Central memory CD8-positive, alpha-beta T cell (primary cell): ENCODE measurements around the gene MPC2.
A peak's percentile ranks its signal among the peaks of the same experiment; 100 is the strongest.
"Not testable (repeated sequence)": the region's sequence is repeated elsewhere in the genome, so short reads cannot be mapped to it uniquely, and the experiment has no call there.

Experiments used
- ATAC-seq: fragments of 150-1000 bp; cut with Tn5 transposase; replicated peaks from 2 replicates; pipeline ENCODE4 v1.10.0; 2022; ENCODE audit warnings: mild to moderate bottlenecking, moderate FRiP score, moderate number of reproducible peaks; ENCODE audit not compliant: poor library complexity, severe bottlenecking; ENCODE audit errors: extremely low read depth
- DNase-seq, 2 donors: peaks; one replicate each; pipeline ENCODE4 v3.0.0; 2021; ENCODE audit warnings: low spot score in 2 of 2
- H3K27ac Mint-ChIP-seq: one replicate; pipeline ENCODE4 v1.8.0; 2022; ENCODE audit warnings: low read depth, mild to moderate bottlenecking, moderate library complexity, mixed read lengths
- H3K27me3 Mint-ChIP-seq: one replicate; pipeline ENCODE4 v1.8.0; 2022; ENCODE audit warnings: mixed read lengths
- H3K36me3 Mint-ChIP-seq: one replicate; pipeline ENCODE4 v1.8.0; 2022; ENCODE audit warnings: mild to moderate bottlenecking, moderate library complexity, mixed read lengths; ENCODE audit not compliant: insufficient read depth
- H3K4me1 Mint-ChIP-seq: one replicate; pipeline ENCODE4 v1.8.0; 2022; ENCODE audit warnings: mixed read lengths
- H3K4me3 Mint-ChIP-seq: one replicate; pipeline ENCODE4 v1.8.0; 2022; ENCODE audit warnings: mild to moderate bottlenecking, moderate library complexity, mixed read lengths
- H3K9me3 Mint-ChIP-seq: one replicate; pipeline ENCODE4 v1.8.0; 2022; ENCODE audit warnings: mixed read lengths

Gene MPC2

GRCh38 chr1:167949785-167950184 lies 12.9 kb upstream of the MPC2 start:
- ATAC-seq (no peak), DNase-seq (no peak)
- Mint-ChIP-seq H3K36me3 (peaks cover 17% of the 10 kb centered on the region), H3K4me3 (no peak overlapping the region), H3K4me1 (peaks cover 36% of the 10 kb centered on the region), H3K27me3 (no peaks in the 10 kb centered on the region), H3K27ac (no peak overlapping the region), H3K9me3 (no peaks in the 10 kb centered on the region)

GRCh38 chr1:167947733-167948132 lies 10.9 kb upstream of the MPC2 start:
- no peak for ATAC-seq
- peaks cover 43% of the 10 kb centered on the region for H3K4me1 Mint-ChIP-seq
- H3K27ac Mint-ChIP-seq = no peak overlapping the region
- no peak overlapping the region for H3K4me3 Mint-ChIP-seq
- no peaks in the 10 kb centered on the region for H3K9me3 Mint-ChIP-seq
- no peak for DNase-seq
- H3K36me3 Mint-ChIP-seq = peaks cover 9% of the 10 kb centered on the region
- H3K27me3 Mint-ChIP-seq = no peaks in the 10 kb centered on the region

DNA sequence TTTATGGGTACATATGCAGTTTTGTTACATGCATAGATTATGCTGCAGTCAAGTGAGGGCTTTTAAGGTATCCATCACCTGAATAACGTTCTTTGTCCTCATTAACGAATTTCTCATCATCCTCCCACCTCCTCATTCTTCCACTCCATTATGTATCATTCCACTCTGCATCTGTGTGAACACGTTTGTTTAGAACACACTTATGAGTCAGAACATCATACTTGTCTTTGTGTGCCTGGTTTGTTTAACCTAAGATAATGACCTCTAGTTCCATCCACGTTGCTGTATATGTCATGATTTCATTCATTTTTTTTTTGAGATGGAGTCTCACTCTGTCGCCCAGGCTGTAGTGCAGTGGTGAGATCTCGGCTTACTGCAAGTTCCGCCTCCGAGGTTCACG lies 6.7 kb upstream of the MPC2 start:
- H3K27ac Mint-ChIP-seq = no peak overlapping the region
- DNase-seq = no peak
- H3K36me3 Mint-ChIP-seq = peaks cover 4% of the 10 kb centered on the region
- ATAC-seq = no peak
- no peaks in the 10 kb centered on the region for H3K9me3 Mint-ChIP-seq
- H3K27me3 Mint-ChIP-seq = no peaks in the 10 kb centered on the region
- peaks cover 37% of the 10 kb centered on the region for H3K4me1 Mint-ChIP-seq
- no peak overlapping the region for H3K4me3 Mint-ChIP-seq

- peaks cover 22% of the 10 kb centered on the region for H3K36me3 Mint-ChIP-seq
- no peak overlapping the region for H3K4me3 Mint-ChIP-seq
- H3K27me3 Mint-ChIP-seq = no peaks in the 10 kb centered on the region
- no peak for DNase-seq
- H3K27ac Mint-ChIP-seq = no peak overlapping the region
- H3K4me1 Mint-ChIP-seq = peaks cover 26% of the 10 kb centered on the region
- no peaks in the 10 kb centered on the region for H3K9me3 Mint-ChIP-seq
- no peak for ATAC-seq
These were observed 3.4 kb upstream of the MPC2 start for GRCh38 chr1:167940264-167940663.

- no peak for ATAC-seq
- H3K27ac Mint-ChIP-seq = peak overlapping the region; percentile 91
- H3K27me3 Mint-ChIP-seq = no peaks in the 10 kb centered on the region
- DNase-seq = no peak
- H3K4me3 Mint-ChIP-seq = peak overlapping the region; percentile 84
- H3K9me3 Mint-ChIP-seq = no peaks in the 10 kb centered on the region
- peaks cover 32% of the 10 kb centered on the region for H3K4me1 Mint-ChIP-seq
- H3K36me3 Mint-ChIP-seq = peaks cover 24% of the 10 kb centered on the region
These were observed 1.3 kb upstream of the MPC2 start for GRCh38 chr1:167938080-167938636.

DNA sequence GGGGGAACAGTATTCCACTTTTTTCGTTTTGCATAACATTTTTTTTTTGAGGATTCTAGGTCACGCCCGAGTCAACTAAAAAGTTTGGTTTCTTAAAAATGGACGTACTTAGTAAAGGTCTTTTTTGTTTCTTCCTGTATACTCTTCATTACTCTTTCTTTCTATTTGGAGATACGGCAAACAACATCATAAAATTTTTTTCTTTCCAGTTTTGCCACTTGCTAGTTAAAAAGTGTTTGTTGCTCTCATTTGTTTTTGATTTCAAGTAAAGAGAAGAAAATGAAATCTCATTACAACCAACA lies 788 bp upstream of the MPC2 start:
- no peaks in the 10 kb centered on the region for H3K9me3 Mint-ChIP-seq
- peaks cover 32% of the 10 kb centered on the region for H3K4me1 Mint-ChIP-seq
- H3K27ac Mint-ChIP-seq = peak overlapping the region; percentile 91
- H3K27me3 Mint-ChIP-seq = no peaks in the 10 kb centered on the region
- peaks cover 24% of the 10 kb centered on the region for H3K36me3 Mint-ChIP-seq
- peak overlapping the region; percentile 84 for H3K4me3 Mint-ChIP-seq
- DNase-seq (no peak), ATAC-seq (no peak)

GRCh38 chr1:167936068-167936929 lies 573 bp downstream of the MPC2 start, which contains the start of gene DCAF6:
TSS of gene DCAF6 (plus strand) at chr1:167936683. CDS start at chr1:167936912, 229 bp downstream.
- no peaks in the 10 kb centered on the region for H3K9me3 Mint-ChIP-seq
- H3K4me1 Mint-ChIP-seq = peaks cover 32% of the 10 kb centered on the region
- no peaks in the 10 kb centered on the region for H3K27me3 Mint-ChIP-seq
- peak; percentile 80 for ATAC-seq
- peak; percentile 90 to 97 for DNase-seq
- H3K36me3 Mint-ChIP-seq = peaks cover 22% of the 10 kb centered on the region
- H3K27ac Mint-ChIP-seq = peak within 1 kb of the TSS; percentile 91
- peak within 1 kb of the TSS; percentile 84 for H3K4me3 Mint-ChIP-seq

- Mint-ChIP-seq H3K4me3 (peak overlapping the region; percentile 84), H3K4me1 (peaks cover 32% of the 10 kb centered on the region), H3K9me3 (no peaks in the 10 kb centered on the region), H3K36me3 (peaks cover 22% of the 10 kb centered on the region), H3K27ac (peak overlapping the region; percentile 91), H3K27me3 (no peaks in the 10 kb centered on the region)
- ATAC-seq = peak; percentile 9
- DNase-seq = peak in 1 of 2 donors; percentile 28
These were observed 1.4 kb downstream of the MPC2 start for GRCh38 chr1:167935216-167936067.

DNA sequence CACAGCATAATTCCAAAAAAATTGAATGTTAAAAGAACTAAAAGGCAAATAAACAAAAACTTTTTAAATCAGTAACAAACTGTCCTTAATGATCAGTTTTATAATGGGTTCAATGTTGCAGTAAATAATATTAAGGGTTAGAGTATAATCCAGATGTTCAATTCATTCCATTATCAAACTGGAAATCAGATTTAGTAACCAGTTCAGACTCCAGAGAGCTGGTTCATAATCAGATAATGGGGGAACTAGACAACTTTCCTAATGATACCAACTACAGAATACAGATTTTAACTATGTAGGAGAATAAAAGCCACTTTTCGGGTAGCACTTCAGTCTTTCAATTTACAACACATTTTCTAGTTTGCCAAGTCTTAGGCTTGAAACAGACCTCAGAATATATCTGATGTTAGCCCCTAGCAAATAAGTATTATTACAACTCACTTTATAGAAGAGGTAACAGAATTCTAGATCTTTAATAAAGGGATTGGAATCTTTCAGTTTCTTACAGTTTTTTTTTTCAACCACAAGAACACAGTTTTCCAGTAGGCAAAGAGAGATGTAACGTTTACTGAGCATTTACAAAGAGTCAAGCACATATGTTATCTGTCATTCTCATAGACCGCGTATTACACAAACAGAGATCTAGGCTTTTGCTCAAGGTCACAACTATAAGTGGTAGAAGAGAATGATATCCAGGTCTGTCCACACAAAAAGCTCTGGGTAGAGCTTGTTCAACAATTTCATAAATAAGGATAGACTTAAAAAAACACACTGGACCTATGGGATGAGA lies 2.3 kb downstream of the MPC2 start:
- peaks cover 22% of the 10 kb centered on the region for H3K36me3 Mint-ChIP-seq
- peak overlapping the region; percentile 84 for H3K4me3 Mint-ChIP-seq
- no peaks in the 10 kb centered on the region for H3K9me3 Mint-ChIP-seq
- ATAC-seq (no peak), DNase-seq (no peak)
- peak overlapping the region; percentile 91 for H3K27ac Mint-ChIP-seq
- H3K27me3 Mint-ChIP-seq = no peaks in the 10 kb centered on the region
- H3K4me1 Mint-ChIP-seq = peaks cover 32% of the 10 kb centered on the region

DNA sequence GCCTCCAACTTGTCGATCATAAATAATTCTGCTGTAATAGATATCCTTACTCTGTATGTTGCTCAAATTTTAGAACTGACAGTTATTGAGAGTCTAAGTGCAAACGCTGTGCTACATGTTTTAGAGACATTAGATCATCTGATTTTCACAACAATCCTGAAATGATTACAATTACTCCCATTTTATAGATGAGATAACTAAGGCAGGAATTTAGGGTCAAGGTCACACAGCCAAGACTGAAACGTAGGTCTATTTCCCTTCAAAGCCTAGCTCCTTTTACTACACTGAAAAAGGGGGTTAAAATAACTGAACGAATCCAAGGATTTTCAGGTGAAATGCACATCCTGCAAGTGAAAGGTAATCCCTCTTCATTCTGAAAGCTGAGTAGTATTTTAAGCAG lies 3.1 kb downstream of the MPC2 start:
- Mint-ChIP-seq H3K4me3 (no peak overlapping the region), H3K27ac (no peak overlapping the region), H3K36me3 (peaks cover 22% of the 10 kb centered on the region), H3K9me3 (no peaks in the 10 kb centered on the region), H3K27me3 (no peaks in the 10 kb centered on the region), H3K4me1 (peaks cover 32% of the 10 kb centered on the region)
- ATAC-seq (no peak), DNase-seq (no peak)

GRCh38 chr1:167929725-167930124 lies 7.1 kb downstream of the MPC2 start:
- no peak for DNase-seq
- Mint-ChIP-seq H3K9me3 (no peaks in the 10 kb centered on the region), H3K27me3 (no peaks in the 10 kb centered on the region), H3K4me3 (no peak overlapping the region), H3K27ac (no peak overlapping the region), H3K36me3 (peaks cover 2% of the 10 kb centered on the region), H3K4me1 (peaks cover 18% of the 10 kb centered on the region)
- ATAC-seq = no peak

- peaks cover 12% of the 10 kb centered on the region for H3K4me1 Mint-ChIP-seq
- not testable (repeated sequence) for H3K27ac Mint-ChIP-seq, ATAC-seq, H3K27me3 Mint-ChIP-seq, H3K36me3 Mint-ChIP-seq, DNase-seq, H3K4me3 Mint-ChIP-seq, H3K9me3 Mint-ChIP-seq
These were observed 8.0 kb downstream of the MPC2 start for GRCh38 chr1:167928919-167929318.
